8988T (cell line): Measurements from ENCODE around the gene ITPR1.

ENCODE experiments used
- DNase-seq: peaks from one replicate; pipeline ENCODE4 v3.0.0; 2011

ITPR1 gene

DNA sequence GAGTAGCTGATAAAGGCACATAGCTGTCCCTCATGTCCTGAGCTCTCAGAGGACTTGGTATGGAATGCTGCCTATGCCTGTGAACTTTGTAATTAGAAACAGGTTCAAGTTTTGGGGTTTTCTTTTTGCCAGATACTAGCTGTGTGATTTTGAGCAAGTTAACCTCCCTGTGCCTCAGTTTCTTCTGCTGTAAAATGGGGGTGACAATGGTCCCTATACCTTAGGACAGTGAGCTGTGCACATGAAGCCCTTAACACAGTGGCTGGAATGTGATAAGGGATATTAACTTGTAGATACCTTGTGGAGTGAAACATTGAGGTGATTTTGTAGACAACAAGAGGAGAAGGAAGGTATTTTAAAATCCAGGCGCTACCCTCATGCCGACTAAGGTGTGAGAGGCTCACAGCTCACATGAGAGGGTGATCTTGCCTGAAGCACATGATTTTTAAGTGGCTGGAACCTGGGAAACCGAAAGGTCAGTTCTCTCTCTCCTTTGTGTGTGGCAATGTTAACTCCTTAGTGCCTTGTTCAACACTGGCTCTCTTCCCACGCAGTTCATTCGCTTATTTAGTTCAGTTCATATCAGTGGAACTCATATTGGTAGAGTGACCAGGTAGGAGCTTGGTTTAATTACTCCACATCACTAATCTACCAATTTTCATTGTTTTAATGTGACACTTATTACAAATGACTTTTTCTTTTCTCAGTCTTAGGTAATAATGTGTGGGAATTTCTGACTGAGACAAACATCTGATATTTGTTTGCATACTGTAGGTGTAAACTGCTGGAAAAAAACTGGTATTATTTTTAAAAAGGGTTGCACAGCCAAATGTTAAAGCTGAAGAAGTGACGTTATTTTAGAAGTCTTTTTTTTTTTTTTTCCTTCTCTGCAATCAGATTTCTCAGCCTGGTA lies 236.2 kb downstream of the ITPR1 start:
- no peak for DNase-seq

DNA sequence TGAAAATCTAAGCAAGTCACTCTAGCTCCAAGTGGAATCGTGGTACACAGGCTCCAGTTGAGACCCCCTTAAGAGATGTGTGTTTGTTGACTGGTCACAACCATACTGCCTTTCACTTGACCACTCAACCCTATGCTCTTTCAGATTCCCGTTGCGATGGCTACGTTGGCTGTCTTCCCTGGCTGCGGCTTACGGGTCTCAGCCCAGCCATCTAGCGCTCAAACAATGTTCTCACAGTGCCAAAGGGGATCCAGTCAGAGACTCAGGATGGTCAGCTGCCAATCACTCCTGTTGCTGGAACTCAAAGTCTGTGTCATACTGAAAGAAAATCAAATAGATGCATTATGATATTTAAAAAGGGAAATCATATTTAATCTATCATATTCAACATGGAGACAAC lies 237.6 kb downstream of the ITPR1 start:
- DNase-seq = no peak

DNA sequence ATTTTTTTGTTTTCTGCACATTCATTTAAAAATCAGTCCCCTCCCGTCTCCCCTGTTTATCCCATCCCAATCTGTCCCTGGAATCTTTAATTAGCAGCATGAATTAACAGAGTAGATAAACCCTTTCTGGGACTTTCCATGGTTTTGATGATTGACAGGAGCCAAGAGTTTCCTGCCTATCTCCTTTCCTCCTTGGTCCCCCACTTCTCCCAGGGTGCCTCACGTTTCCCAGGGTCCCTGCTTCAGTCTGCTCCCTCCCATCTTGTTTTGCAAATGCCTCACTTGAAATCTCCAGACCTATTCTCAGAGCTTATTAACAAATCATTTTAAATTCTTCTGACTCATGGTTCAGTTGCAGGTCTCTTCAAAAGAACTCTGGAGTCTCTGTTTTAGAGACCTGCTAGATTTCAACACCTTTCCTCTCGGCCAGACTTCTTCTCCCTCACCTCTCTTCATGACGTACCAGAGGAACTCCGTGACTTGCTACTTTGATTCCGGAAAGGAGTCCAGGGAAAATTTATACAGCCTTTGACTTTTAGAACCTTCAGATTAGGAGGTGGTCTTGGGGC lies 238.5 kb downstream of the ITPR1 start:
- no peak for DNase-seq

DNA sequence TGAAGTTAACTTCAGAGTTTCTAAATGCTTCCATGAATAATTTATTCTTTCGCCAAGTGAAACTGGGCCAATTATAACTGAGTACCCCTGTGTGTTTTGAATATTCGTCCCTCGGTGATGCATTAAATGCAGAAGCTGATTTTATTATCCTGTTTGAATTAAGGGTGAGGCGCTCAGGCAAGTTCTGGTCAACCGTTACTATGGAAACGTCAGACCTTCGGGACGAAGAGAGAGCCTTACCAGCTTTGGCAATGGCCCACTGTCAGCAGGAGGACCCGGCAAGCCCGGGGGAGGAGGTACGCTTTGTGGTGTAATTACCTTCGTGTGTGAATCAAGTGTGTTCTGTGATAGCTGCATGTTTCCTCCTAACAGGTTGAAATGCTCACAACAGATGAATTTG lies 239.8 kb downstream of the ITPR1 start:
- DNase-seq = no peak

DNA sequence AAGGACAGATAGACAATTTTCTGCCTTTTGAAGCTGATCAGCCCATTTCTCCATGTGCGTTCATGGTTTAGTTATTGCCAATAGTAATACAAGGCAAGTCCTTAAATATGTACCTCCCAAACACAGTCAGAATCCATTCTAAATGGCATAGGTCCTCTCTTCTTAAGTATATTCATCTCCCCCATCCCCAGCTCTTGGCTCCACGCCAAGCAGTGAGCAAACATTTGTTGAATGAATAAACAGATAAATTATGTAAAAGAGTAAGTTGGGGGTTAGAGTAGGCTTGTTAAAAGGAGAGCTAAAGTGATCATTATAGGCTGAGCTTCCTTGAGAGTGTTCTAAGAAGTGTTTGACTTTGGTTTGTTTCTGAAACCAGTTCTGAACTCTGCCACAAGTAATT lies 241.3 kb downstream of the ITPR1 start:
- no peak for DNase-seq

DNA sequence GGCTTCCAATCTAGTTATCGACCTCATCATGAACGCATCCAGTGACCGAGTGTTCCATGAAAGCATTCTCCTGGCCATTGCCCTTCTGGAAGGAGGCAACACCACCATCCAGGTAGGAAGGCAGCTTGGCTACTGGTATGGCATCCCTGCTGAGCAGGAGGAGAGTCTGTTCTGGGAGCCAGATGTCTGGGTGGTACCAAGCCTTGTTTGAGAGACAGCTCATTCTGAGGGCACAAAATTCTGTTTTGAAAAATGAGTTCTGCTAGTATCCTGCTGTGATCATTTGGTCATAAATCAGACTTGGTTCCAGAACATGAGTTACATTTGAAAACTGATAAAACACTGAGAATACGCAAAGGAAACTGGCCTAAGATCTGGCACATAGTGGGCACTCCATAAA lies 242.1 kb downstream of the ITPR1 start:
- DNase-seq = no peak

DNA sequence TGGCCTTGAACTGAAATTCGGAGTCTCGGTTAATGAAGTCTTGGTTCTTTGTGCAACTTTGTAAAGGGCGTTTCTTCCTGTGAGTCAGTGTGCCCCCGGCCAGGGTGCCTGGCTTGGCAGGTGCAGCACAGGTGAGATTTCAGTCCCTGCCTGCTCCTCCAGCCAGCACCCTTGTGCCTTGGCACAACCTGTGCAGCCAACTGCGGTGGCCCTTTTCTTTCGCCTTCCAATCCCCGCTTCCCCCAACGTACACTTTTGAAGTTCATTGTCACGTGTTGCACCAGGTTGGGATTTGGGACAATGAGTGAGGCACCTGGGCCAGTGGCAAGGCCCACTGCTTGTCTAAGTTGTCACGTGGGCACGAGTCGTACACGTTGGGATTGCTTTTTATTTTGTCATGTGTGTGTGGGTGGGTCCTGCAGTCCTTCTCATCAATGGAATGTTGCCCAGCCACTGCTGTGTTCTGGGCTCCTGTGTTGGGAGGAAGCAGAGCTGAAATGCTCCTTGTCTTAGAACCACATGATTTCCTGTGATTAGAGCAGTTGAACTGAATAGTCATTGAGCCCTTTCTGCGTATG lies 243.2 kb downstream of the ITPR1 start:
- no peak for DNase-seq

DNA sequence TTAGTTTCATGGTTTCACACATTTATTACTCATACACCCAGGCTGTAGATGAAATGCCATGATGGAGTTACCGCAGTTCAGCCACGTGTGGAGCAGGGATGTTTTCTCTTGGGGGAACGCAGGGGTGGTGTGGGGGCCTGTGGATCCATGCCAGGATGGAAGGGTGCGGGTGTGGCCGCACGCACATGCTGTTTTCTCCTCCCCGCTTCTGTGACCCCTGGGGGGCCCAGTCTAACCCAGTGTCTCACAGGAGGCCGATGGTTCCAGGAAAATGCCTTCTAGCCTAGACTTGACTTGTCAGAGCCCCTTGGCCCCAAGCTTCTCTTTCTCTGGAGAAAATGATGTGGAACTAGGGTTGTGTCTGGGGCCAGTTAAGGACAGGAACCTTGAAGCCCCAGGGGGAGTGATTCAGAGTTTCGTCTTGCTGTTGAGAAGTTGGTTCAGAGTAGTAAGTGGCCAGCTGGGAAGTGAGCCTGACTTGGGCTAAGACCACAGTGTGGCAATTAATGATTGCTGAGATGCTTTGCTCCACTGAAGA lies 245.7 kb downstream of the ITPR1 start:
- DNase-seq = no peak

DNA sequence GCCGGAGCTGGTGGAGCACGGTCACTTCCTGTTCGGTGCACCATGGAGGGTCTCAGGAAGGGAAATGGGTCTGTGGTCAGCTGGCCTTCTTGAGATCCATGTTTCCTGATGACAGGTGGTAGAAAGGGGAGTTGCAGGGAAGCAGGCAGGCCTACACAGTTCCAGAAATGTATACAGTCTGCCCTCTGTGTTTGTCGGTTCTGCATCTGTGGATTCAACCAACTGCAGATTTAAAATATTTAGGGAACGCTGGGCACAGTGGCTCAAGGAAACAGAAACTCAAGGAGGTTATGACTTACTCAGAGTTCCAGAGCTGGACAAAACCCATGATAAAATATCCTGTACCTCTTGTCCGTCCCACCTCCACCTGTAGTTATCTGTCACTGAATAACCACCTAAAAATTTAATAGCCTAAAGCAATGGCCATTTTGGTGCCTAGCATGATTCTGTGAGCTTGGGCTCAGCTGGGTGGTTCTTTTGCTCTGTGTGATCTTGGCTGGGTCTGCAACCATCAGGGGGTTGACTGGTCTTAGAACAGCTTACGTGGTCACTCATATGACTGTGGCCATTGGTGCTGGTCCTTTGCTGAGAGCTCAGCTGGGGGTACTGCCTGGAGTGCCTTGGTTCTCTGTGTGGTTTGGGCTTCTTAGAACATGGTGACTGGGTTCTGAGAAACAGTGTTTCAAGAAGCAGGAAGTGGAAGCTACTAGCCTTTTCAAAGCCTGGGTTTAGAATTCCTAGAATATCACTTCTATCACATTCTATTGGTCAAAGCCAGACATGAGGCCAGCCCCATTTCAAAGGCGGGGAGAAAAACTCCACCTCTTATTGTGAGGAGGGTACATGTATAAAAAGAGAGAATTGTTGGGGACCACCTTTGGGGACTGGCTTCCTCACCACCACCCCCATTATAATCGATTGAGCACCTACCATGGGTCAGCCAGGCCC lies 246.4 kb downstream of the ITPR1 start:
- DNase-seq = no peak

DNA sequence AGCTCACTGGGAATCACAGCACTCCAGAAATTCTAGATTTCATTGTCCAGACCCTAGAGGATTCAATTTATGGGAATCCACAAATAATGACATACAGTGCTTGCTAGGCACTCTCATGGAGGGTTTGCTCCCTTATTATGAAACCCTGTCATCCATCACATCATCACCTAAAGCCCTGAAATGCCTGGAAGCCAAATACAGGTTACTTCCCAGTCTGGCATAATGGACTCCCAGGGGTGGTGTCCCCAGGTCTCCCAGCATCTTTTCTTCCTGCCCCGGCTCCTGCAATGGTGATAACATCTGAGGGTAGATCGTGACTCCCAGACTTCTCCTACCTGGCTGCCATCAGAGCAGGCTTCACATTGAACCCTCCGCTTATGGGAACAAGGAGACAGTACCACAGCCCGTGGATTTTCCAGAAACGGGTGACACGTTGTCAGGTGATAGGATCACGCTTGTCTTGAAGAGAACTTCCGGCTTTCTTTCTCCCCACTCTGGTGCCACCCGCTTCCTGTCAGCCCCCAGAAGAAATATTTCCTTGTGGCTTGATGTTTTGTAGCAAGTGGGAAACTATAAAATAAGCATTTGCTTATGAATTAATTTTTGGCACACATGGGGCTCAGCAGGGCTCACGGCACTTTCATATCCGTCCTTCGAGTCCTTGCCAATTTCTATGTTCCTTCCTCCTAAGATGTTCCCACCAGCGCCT lies 247.4 kb downstream of the ITPR1 start:
- DNase-seq = no peak

DNA sequence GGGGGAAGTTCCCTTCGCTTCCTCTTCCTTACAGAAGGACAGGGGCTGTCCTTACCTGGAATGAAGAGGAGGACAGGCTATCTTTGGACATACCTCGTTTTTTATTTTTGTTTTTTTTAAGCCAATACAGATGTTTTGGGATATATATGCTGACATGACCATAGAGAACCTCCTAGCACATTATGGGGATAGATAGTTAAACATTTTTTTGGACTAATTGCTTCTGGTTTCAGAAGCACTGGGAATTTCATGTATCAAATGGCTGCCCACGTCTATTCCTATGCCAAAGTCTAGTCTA lies 247.9 kb downstream of the ITPR1 start:
- no peak for DNase-seq

DNA sequence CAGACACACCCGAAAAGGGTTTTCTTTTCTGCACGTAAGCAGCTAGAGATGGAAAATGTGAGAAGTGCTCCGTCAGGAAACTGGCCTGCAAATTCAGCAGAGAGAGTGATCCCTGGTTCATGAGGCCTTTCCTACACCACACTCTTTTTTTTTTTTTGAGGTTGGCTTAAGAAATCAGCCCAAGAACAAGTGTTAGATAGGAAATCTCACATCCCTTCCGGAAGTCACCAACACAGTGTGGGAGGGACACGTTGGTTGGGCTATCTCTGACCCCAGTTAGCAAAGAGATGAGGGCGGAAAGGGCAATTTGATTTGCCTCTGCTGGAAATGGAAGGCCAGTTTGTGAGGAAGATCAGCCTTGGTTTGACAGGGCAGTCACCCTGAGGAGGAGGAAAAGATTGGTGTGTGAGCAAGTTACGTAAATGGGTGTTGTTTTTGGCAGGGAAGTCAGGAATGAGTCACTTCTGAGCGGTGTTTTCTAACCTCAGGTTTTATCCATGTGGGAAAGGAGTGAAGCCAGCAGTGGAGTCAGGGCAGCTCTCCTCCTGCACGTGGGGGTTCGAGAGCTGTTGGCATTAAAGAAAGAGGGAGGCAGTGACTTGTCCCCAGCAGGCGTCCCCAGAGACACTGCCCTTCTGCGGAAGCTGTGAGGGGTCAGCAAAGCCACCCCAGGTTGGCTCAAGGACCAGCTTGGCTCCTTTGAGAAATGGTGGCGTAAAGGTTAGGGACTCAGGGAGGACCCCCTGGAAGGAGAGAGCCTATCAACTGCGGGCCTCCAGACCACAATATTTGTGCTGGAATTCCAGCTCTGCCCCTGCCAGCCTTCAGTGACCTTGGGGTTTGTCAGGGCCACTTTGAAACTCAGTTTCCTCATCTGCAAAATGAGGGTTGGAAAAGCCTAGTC lies 248.5 kb downstream of the ITPR1 start:
- DNase-seq = peak; percentile 57

DNA sequence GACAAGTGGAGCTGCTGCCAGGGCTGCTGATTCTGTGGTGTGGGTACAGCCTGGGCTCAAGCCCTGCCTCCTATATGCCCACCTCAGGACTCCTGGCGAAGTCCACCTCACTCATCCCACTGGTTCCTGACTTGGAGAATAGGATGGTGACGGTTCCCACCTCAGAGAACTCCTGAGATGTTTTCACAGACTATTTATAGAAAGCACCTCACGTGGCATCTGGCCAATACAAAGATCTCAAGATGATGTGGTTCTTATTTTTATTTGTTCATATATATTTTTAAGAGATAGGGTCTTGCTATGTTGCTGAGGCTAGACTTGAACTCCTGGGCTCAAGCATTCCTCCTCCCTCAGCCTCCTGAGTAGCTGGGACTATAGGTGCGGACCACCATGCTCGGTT lies 249.2 kb downstream of the ITPR1 start:
- no peak for DNase-seq

DNA sequence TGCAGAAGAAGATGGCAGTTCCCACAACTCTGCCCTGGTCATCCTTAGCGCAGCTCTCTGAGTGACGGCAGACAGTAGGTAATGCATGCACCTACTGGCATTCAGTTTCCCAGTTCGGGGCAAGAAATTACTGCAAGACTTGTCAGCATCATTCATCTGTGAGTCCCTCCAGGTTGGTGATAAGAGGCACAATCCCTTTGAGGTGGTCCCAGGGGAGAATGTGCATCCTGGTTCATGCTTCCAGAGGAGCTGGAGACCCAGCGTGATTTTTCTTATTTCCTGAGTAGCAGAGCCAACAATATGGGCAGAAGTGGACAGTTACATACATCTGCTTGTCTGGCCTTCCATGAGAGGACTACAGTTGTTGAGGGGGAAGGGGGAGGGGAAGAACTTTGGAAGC lies 250.2 kb downstream of the ITPR1 start:
- no peak for DNase-seq

DNA sequence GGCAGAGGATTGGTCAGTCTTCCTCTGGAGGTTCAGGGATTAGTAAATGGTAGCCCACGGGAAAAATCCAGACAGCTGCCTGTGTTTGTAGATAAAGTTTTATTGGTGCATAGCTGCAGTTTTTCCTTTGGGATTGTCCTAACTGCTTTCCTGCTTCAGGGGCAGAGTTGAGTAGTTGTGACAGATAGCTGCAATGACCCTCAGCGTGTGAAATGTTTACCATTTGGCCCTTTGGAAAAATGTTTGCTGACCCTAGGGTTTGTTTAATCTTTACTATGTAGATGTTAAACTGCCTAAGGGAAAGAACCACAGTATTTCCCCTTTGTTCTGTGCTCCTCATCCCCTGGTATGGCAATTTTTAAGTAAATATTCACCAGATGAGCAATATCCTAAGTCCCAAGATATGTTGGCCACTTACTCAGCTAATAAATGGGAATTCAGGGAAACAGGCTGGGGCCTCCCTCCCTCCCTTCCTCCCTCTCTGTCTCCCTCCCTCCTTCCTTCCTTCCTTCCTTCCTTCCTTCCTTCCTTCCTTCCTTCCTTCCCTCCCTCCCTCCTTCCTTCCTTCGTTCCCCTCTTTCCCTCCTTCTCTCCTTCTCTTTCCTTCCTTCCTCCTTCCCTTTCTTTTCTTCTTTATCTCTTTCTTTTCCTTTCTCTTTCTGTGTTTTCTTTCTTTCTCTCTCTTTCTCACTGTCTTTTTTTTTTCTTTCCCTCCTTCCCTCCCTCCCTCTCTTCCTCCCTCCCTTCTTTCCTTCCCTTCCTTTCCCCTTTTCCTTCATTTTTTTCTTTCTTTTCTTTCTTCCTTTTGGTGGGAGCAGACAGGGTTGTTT lies 251.5 kb downstream of the ITPR1 start:
- DNase-seq = no peak

DNA sequence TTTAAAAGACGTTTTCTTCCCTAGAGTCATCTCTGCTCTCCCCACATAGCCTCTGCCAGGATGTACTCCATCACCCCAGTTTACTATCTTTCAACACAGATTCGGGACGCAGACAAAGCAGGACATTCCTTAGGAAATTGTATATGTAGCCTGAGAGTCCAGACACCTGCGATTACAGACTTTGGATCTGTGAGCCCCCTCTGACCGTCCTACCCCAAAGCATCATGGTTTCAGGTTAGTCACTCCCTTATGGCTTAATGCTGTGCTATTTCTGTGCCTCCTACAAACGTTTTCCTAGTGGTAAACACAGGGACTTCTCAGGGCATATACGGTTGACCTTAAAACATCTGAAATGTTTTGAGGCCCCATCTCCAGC lies 252.1 kb downstream of the ITPR1 start:
- no peak for DNase-seq

DNA sequence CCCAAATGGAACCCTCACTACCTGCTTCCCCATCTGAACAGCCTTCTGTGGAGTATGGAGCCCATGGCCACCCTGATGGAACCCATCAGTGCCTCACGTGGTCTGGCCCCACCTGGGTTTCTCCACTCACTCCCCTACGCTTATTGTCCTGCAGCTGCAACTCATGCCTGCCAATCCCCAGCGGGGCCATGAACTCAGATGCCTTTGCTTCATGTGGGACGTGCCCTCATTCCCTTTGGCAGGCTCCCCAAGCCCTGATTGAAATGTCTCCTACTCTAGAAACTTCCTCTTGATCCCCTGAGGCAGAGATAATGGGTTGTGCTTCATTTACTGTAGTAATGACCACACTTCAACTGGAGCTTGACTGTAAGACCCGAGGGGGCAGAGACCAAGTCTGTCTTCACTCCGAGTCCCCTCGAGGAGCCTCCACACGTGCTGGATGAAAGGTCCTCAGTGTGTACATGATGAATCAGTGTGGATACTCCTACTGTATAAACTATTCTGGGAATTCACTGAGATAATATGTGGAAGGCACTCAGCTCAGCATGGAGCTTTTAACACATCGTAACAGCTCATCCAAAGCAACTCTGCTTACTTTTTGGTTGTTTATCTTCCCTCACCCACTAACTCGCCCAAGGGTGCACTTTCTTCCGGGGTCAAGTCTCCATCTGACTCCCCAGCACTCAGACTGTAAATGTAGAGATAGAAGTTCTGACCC lies 253.3 kb downstream of the ITPR1 start:
- no peak for DNase-seq

DNA sequence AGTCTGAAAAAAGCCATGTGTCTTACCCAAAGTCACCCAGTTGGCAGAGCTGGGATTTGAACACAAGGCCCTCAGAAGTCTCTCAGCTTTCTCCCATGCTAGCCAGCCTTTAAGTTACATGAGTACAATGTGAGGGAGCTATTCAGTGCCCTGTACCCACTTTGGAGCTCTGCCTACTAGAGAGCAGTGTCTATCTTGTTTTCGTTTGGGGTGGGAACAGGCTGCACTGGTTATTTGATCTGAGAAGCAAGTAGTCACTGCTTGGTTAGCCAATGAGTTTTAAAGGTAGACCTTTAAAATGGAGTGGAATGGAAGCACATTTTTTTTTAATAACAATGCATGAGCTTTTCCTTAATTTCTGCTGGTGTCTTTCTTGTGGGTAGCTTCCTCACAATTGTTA lies 255.0 kb downstream of the ITPR1 start:
- DNase-seq = no peak

DNA sequence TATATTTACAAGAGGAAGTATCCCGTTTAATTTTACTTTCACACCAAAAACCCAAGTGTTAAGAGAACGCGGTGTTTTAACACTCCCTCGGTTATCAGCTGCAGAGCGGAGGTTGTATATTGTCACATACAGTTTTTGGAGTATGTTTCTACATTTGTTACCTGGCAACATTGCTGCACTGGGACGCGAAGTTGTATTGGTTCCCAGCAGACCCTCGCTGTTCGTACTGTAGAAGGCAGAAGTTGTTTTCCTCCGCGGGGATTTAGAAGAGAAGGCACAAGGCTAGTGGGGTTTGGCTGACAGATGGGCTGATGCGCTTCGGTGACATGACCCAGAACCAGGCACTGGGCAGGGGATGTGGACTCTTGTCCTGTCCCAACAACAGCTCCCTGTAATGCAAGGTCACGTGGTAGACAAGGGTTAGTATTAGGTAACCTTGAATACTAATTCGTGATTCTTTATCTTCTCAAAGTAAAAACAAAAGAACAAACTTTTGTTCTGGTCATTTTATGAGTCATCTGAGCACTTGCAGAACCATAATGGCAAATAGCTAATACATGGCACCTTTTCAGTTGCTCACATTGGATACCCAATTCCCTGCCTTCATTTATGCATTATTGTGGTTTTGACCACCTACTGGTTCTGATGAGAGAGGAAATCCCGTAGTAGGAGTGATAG lies 255.7 kb downstream of the ITPR1 start:
- DNase-seq = no peak
